ENCODE measurements around the gene ASNS. TPM values are rescaled to one million over a fixed set of nuclear protein-coding genes. Genes with fewer than 3 reads are reported as not detected.

Gene ASNS
- total and polyA plus RNA-seq, 11 donors, result 5.3 to 18.6 (median 10.1) TPM

GRCh38 chr7:97873606-97874005 lies 1.4 kb upstream of the ASNS start:
- Histone ChIP-seq H3K4me3 (no peak overlapping the region), H3K9me3 (no peaks in the 10 kb centered on the region), H3K27ac (no peak overlapping the region), H3K36me3 (peaks cover 0 to 2% (median 0%) of the 10 kb centered on the region in 9 donors), H3K4me1 (peaks cover 0 to 14% (median 6%) of the 10 kb centered on the region in 12 donors), H3K27me3 (no peaks in the 10 kb centered on the region)
- WGBS, 4 donors, result 64 to 75% (median 69%) methylated on average over 3 of the region's 3 CpGs
- TF ChIP-seq CTCF (IDR thresholded peaks at IDR 0.05) (no peak), POLR2A (IDR thresholded peaks at IDR 0.05) (no peak)
- DNase-seq, result no peak
- ATAC-seq, result no peak
- intact Hi-C loops (cut with DNase I), result no loop called here

- H3K9me3 ChIP-seq, result no peaks in the 10 kb centered on the region
- ATAC-seq (peak in 1 of 4 donors; percentile 16), DNase-seq (no peak)
- H3K36me3 ChIP-seq, result peaks cover 0 to 8% (median 0%) of the 10 kb centered on the region in 9 donors
- TF ChIP-seq POLR2A (IDR thresholded peaks at IDR 0.05), result no peak
- no peak for TF ChIP-seq CTCF (IDR thresholded peaks at IDR 0.05)
- peak overlapping the region in 7 of 12 donors; percentile 2 to 85 (median 38) for H3K27ac ChIP-seq
- H3K4me1 ChIP-seq, result peaks cover 0 to 14% (median 6%) of the 10 kb centered on the region in 12 donors
- intact Hi-C loops (cut with DNase I), result no loop called here
- WGBS, 4 donors, result 6 to 11% (median 8%) methylated on average over 21 of the region's 21 CpGs
- no peaks in the 10 kb centered on the region for H3K27me3 ChIP-seq
- peak overlapping the region; percentile 48 to 82 (median 67) for H3K4me3 ChIP-seq
Observed at GRCh38 chr7:97871659-97872024, 566 bp downstream of the ASNS start.

GRCh38 chr7:97868788-97869187 lies 3.4 kb downstream of the ASNS start:
- 76 to 86% (median 82%) methylated on average over 10 of the region's 10 CpGs for WGBS, 4 donors
- ATAC-seq (no peak), DNase-seq (no peak)
- TF ChIP-seq POLR2A (IDR thresholded peaks at IDR 0.05), result no peak
- TF ChIP-seq CTCF (IDR thresholded peaks at IDR 0.05), result no peak
- Histone ChIP-seq H3K36me3 (peaks cover 0 to 16% (median 0%) of the 10 kb centered on the region in 9 donors), H3K9me3 (no peaks in the 10 kb centered on the region), H3K4me1 (peaks cover 0 to 14% (median 6%) of the 10 kb centered on the region in 12 donors), H3K27ac (no peak overlapping the region), H3K27me3 (no peaks in the 10 kb centered on the region), H3K4me3 (no peak overlapping the region)
- intact Hi-C loops (cut with DNase I), result no loop called here

GRCh38 chr7:97868314-97868713 lies 3.9 kb downstream of the ASNS start:
- no peak for TF ChIP-seq CTCF (IDR thresholded peaks at IDR 0.05)
- no peak for TF ChIP-seq POLR2A (IDR thresholded peaks at IDR 0.05)
- no peak overlapping the region for H3K4me3 ChIP-seq
- H3K27ac ChIP-seq, result no peak overlapping the region
- no peaks in the 10 kb centered on the region for H3K9me3 ChIP-seq
- no peak for DNase-seq
- H3K27me3 ChIP-seq, result no peaks in the 10 kb centered on the region
- intact Hi-C loops (cut with DNase I), result no loop called here
- ATAC-seq, result no peak
- peaks cover 0 to 14% (median 6%) of the 10 kb centered on the region in 12 donors for H3K4me1 ChIP-seq
- H3K36me3 ChIP-seq, result peaks cover 0 to 20% (median 0%) of the 10 kb centered on the region in 9 donors
